Ecto neural progenitor cell (in vitro differentiated cells): ENCODE results near the gene RGS17.
"Not testable (repeated sequence)": the region's sequence is repeated elsewhere in the genome, so short reads cannot be mapped to it uniquely, and the experiment has no call there.

Experiments used
- DNase-seq: peaks from one replicate; pipeline ENCODE4 v3.0.0-alpha.2; 2018; ENCODE audit warnings: low spot score

The RGS17 gene

GRCh38 chr6:152985300-152985699 is 145.8 kb downstream of the RGS17 start:
- not testable (repeated sequence) for DNase-seq

DNA sequence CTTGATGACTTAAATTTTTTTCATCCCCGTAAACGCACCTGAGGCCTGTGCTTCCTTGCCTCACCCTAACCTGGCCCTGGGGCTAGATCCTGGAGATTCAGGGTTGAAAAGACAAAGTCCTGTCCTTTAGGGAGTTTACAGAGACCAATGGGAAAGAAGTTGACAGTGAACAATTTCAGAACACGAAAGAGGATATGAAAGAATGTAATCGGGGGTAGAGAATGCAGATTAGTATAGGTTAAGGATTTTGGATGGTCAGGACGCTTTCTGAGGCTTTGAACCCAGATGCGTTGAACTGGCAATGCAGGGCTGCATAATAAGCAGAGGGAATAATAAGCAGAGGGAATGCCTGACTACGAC is 146.6 kb downstream of the RGS17 start:
- no peak for DNase-seq

- DNase-seq = peak; percentile 54
These were observed 147.2 kb downstream of the RGS17 start for GRCh38 chr6:152983637-152984512.

DNA sequence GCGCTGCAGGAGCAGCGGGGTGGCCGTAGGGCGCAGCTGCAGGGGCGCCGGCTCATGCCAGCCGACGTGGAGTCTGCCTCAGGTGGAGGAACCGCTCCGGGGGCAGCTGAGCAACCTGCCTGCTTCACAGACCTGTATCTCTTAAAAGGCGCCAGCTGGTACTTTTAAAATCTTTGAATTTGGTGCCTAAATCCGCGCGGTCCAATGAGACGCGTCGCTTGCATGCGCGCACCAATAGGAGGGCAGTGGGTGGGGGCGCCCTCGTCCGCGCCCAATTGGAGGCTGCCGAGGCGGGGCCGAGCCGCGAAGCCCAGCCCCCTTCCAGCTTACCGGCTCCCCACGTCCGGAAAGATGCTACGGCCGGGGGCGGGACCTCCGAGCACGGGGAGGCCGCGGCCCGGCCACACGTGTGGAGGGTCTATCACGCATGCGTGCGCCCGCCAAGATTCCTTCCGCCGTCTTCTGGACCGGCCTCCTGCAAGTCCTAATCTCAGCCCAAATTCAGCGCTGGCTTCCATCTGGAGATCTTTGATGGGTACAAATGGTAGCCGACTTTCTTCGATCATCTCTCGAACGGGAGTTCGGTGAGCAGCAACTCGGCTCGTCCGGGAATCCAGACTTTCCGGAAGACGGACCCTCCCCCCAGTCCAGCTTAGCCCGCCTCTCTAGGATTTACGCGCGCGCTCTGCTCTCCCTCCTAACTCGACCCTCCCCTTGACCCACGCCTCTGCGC is 148.0 kb downstream of the RGS17 start, which contains the start of gene FBXO5:
Gene FBXO5, minus strand, starts transcription at position 138 of the 733 bp plus-strand sequence. Its CDS starts 82 bp downstream, at position 56.
- peak; percentile 98 for DNase-seq

- DNase-seq = peak; percentile 59
These were observed 148.8 kb downstream of the RGS17 start for GRCh38 chr6:152981989-152982903.

DNA sequence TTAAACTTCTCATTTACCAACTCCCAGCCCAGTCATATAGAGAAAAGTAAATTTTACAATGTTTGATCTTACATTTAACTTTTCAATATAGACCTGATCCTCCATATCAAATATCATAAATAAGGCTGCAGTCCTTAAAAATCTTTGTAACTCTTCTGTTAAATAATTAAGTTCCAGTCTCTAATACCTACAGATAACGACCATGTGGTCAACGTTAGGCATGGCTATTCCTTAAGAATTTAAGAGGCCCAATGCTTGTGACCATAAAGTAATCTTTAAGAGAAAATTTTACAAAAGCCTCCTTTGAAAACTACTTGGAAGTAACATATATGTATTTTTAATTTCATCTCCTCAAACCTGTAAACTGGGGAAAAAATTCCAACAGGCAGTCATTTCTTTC is 149.9 kb downstream of the RGS17 start:
- DNase-seq = no peak

DNA sequence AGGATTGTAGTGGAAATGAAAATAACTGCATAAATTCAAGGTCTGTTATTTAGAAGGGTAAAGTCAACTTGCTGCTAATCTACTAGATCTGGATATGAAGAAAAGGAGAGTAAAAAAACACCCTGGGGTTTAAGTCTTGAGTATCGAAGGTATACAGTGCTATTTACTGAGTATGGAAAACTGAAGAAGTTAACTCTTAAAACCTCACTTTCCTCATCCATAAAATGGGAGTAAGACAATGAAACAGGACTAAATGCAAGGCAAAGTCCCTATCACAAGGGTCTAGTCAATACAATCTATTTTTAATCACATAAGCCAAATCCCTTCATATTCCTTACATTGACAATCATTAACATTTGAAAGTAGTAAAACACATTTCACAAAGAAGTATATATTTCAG is 150.4 kb downstream of the RGS17 start:
- DNase-seq = no peak

DNA sequence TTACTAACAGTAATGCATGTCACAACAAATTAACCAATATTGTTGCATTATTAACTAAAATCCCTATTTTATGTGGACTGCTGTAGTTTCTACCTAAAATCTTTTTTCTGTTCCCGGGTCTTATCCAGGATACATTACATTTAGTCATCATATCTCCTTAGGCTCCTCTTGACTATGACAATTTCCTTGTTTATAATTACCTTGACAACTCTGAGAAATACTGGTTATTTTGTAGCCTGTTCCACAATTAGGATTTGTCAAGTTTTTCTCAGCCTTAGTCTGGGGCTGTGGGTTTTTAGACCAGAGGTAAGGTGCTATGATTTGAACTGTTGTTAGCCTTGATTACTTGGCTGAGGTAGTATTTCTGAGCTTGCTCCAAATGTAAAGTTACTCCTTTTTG is 152.0 kb downstream of the RGS17 start:
- no peak for DNase-seq

- DNase-seq = no peak
These were observed 153.0 kb downstream of the RGS17 start for GRCh38 chr6:152978058-152978457.

GRCh38 chr6:152977556-152977955 is 153.5 kb downstream of the RGS17 start:
- no peak for DNase-seq

DNA sequence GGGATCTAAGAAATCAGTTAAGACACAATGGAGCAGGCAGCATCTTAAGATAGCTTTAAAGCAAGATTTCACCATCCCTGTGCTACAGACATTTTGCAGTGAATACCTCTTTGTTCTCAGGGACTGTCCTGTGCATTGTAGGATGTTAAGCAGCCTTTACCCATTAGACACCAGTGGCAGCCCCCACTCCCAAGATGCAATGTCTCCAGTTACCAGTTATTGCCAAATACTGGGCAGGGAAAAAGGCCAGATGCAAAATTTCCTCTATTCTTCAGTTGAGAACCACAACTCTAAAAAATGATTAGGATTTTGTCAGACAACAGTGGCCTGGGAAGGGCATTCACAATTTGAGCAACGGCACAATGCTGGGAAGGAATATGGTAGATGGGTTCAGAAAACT is 154.3 kb downstream of the RGS17 start:
- no peak for DNase-seq

DNA sequence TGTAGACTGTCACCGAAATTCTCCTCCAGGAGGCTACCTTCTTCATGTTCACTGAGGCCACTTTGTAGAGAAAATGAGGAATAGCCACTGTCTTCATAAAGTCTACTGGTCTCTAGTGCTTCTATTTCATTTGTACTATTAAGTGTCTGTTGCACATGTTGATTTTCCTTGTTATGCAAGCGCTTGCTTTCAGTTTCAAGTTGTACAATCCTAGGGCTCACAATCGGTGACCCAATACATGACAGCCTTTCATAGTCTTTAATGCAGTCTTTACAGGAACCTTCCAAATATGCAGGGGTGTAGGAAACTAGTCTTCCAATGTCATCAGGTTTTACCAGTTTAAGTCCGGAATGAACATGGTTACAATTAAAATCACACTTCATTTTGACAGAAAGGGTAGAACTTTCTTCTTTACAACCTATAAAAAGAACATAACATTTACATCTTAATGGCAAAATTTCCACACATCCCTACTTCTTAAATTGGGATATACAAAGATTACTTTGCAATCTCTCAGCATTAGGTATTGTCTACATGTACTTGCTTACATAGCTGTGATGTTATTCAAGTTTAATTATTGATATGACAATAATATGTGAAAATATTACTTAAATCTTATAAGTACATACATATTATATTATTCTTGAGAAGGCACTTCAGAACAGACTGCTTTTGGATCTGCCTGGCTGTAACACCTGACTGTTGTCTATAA is 155.7 kb downstream of the RGS17 start:
- DNase-seq = no peak

DNA sequence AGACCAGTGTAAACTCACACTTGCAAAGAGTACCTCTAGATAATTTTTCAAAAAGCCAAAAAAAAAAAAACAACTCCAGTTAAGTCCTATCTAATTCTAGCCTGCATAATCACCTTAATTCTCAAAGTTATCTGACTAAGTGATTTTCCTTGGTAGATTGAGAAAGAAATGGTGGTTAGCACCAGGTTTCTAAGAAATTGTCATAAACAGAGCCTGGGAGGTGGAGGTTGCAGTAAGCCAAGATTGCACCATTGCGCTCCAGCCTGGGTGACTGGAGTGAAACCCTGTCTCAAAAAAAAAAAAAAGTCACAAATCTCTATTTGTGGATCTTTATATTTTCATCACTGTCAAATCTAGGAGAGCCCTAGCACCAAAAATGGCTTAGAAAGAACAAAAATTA is 157.2 kb downstream of the RGS17 start:
- DNase-seq = no peak

- no peak for DNase-seq
These were observed 161.2 kb downstream of the RGS17 start for GRCh38 chr6:152969688-152970418.

DNA sequence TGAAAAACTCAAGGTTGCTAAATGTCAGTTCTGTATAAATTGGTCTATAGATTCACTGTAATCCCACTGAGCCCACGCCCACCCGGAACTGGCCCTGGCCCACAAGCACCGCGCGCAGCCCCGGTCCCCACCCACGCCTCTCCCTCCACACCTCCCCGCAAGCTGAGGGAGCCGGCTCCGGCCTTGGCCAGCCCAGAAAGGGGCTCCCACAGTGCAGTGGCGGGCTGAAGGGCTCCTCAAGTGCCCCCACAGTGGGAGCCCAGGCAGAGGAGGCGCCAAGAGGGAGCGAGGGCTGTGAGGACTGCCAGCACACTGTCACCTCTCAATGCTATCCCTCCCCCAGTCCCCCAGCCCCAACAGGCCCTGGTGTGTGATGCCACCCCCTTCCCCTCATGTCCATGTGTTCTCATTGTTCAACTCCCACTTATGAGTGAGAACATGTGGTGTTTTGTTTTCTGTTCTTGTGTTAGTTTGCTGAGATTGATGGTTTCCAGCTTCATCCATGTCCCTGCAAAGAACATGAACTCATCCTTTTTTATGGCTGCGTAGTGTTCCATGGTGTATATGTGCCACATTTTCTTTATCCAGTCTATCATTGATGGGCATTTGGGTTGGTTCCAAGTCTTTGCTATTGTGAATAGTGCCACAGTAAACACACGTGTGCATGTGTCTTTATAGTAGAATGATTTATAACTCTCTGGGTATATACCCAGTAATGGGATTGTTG is 164.8 kb downstream of the RGS17 start:
- DNase-seq = not testable (repeated sequence)

DNA sequence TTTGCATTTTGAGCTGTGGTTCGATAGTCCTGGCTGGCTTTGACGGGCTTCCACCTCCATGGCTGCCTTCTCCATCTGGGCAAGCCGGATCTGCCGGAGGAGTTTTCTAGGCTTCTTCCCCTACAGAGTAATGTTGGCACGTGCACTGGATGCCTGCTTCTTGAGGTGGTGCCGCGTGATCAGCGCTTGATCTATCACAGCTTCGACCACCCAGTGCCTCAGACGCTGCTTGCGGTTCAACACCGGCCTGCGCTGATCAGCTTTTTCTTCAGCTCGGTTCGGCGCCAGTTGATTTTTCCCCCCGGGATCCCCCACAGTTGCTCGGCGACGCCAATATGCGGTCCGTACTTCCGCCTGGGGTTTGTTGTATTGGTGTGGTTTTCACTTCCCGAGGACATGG is 171.7 kb downstream of the RGS17 start:
- no peak for DNase-seq

GRCh38 chr6:152957796-152958195 is 173.3 kb downstream of the RGS17 start:
- no peak for DNase-seq
